Lower leg skin (tissue), 3 donors: ENCODE results near the gene OSBPL2.

Experiments
- POLR2A ChIP-seq, 2 donors: fragments of 450-650 bp; IDR thresholded peaks; one replicate each; pipeline ENCODE4 v1.6.1; 2016 to 2017; ENCODE audit warnings: antibody characterized with exemption in 2 of 2, mild to moderate bottlenecking in 1 of 2, moderate library complexity in 1 of 2
- TF ChIP-seq, protein P1 (sequence below), 3 donors: fragments of 450-650 bp; IDR thresholded peaks; one replicate each; pipeline ENCODE4 v1.5.1; 2016; ENCODE audit warnings: antibody characterized with exemption in 3 of 3, mild to moderate bottlenecking in 3 of 3, moderate library complexity in 2 of 3

DNA sequence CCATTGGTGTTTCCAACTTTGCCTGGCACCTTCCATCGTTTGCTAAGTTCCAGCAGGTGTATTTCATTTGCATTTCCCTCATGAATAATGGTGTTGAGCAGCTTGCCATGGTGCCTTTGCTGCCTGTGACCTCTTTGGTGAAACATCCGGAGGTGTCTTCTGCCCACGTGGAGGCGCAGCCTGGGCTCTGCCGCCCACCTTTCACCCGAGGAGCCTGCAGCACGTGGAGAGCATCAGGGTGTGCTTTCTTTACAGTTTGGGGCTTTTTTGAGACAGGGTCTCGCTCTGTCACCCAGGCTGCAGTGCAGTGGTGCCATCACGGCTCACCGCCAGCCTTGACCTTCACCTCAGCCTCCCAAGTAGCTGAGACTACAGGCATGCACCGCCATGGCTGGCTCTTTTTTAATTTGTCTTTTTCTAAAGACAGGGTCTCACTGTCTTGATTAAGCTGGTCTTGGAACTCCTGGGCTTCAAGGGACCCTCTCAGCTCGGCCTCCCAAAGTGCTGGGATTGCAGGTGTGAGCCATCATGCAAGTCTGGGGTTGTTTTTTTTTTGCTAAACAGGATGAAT lies 61.4 kb downstream of the OSBPL2 start:
- TF ChIP-seq, protein P1, sequence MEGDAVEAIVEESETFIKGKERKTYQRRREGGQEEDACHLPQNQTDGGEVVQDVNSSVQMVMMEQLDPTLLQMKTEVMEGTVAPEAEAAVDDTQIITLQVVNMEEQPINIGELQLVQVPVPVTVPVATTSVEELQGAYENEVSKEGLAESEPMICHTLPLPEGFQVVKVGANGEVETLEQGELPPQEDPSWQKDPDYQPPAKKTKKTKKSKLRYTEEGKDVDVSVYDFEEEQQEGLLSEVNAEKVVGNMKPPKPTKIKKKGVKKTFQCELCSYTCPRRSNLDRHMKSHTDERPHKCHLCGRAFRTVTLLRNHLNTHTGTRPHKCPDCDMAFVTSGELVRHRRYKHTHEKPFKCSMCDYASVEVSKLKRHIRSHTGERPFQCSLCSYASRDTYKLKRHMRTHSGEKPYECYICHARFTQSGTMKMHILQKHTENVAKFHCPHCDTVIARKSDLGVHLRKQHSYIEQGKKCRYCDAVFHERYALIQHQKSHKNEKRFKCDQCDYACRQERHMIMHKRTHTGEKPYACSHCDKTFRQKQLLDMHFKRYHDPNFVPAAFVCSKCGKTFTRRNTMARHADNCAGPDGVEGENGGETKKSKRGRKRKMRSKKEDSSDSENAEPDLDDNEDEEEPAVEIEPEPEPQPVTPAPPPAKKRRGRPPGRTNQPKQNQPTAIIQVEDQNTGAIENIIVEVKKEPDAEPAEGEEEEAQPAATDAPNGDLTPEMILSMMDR (IDR thresholded peaks at IDR 0.05) = no peak
- TF ChIP-seq POLR2A (IDR thresholded peaks at IDR 0.05) = no peak
